ENCODE data around the gene CCL5. TPM values are rescaled to one million over a fixed set of nuclear protein-coding genes. Genes with fewer than 3 reads are reported as not detected.

The CCL5 gene
- total and polyA plus RNA-seq, 2 experiments from 2014 or later: not detected

- Mint-ChIP-seq H3K4me3 (no peak overlapping the region), H3K4me1 (no peaks in the 10 kb centered on the region), H3K36me3 (ENCODE audit: low read depth) (peaks cover 7% of the 10 kb centered on the region; the same call in 1 of the 3 replicates), H3K27ac (no peak overlapping the region), H3K9me3 (peaks cover 36% of the 10 kb centered on the region), H3K27me3 (ENCODE audit: insufficient read depth, low read depth, poor library complexity) (peaks cover 4% of the 10 kb centered on the region)
- H3F3A ChIP-seq (replicated peaks; ENCODE audit: low read depth): no peaks in the 10 kb centered on the region
- no peak overlapping the region for H3K4me3 ChIP-seq
- no peaks in the 10 kb centered on the region for H3K27me3 ChIP-seq (ENCODE audit: insufficient read depth)
- H2AFZ ChIP-seq: no peak overlapping the region
- H3K9me2 ChIP-seq (ENCODE audit: insufficient read depth): peaks cover 4% of the 10 kb centered on the region; the same call in 1 of the 2 replicates
- no peak overlapping the region for H3K4me2 ChIP-seq
- H3K79me2 ChIP-seq (replicated peaks; ENCODE audit: insufficient read depth): no peaks in the 10 kb centered on the region
- DNase-seq (ENCODE audit: low spot score) (no peak), ATAC-seq (no peak)
- no peaks in the 10 kb centered on the region for H3K4me1 ChIP-seq (ENCODE audit: insufficient read depth)
- H3K36me3 ChIP-seq (ENCODE audit: insufficient read depth): no peaks in the 10 kb centered on the region; the same call in 1 of the 2 replicates
- no peaks in the 10 kb centered on the region for H4K20me1 ChIP-seq (replicated peaks; ENCODE audit: insufficient read depth)
- no peak overlapping the region for H3K27ac ChIP-seq (ENCODE audit: low read depth)
- TF ChIP-seq, protein P1, sequence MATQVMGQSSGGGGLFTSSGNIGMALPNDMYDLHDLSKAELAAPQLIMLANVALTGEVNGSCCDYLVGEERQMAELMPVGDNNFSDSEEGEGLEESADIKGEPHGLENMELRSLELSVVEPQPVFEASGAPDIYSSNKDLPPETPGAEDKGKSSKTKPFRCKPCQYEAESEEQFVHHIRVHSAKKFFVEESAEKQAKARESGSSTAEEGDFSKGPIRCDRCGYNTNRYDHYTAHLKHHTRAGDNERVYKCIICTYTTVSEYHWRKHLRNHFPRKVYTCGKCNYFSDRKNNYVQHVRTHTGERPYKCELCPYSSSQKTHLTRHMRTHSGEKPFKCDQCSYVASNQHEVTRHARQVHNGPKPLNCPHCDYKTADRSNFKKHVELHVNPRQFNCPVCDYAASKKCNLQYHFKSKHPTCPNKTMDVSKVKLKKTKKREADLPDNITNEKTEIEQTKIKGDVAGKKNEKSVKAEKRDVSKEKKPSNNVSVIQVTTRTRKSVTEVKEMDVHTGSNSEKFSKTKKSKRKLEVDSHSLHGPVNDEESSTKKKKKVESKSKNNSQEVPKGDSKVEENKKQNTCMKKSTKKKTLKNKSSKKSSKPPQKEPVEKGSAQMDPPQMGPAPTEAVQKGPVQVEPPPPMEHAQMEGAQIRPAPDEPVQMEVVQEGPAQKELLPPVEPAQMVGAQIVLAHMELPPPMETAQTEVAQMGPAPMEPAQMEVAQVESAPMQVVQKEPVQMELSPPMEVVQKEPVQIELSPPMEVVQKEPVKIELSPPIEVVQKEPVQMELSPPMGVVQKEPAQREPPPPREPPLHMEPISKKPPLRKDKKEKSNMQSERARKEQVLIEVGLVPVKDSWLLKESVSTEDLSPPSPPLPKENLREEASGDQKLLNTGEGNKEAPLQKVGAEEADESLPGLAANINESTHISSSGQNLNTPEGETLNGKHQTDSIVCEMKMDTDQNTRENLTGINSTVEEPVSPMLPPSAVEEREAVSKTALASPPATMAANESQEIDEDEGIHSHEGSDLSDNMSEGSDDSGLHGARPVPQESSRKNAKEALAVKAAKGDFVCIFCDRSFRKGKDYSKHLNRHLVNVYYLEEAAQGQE (IDR thresholded peaks at IDR 0.05; ENCODE audit: unreplicated experiment): no peak
- TF ChIP-seq, protein P2, sequence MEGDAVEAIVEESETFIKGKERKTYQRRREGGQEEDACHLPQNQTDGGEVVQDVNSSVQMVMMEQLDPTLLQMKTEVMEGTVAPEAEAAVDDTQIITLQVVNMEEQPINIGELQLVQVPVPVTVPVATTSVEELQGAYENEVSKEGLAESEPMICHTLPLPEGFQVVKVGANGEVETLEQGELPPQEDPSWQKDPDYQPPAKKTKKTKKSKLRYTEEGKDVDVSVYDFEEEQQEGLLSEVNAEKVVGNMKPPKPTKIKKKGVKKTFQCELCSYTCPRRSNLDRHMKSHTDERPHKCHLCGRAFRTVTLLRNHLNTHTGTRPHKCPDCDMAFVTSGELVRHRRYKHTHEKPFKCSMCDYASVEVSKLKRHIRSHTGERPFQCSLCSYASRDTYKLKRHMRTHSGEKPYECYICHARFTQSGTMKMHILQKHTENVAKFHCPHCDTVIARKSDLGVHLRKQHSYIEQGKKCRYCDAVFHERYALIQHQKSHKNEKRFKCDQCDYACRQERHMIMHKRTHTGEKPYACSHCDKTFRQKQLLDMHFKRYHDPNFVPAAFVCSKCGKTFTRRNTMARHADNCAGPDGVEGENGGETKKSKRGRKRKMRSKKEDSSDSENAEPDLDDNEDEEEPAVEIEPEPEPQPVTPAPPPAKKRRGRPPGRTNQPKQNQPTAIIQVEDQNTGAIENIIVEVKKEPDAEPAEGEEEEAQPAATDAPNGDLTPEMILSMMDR (conservative IDR thresholded peaks at IDR 0.05; ENCODE audit: low read depth in 2 of 2): no peak
- TF ChIP-seq, protein P3, sequence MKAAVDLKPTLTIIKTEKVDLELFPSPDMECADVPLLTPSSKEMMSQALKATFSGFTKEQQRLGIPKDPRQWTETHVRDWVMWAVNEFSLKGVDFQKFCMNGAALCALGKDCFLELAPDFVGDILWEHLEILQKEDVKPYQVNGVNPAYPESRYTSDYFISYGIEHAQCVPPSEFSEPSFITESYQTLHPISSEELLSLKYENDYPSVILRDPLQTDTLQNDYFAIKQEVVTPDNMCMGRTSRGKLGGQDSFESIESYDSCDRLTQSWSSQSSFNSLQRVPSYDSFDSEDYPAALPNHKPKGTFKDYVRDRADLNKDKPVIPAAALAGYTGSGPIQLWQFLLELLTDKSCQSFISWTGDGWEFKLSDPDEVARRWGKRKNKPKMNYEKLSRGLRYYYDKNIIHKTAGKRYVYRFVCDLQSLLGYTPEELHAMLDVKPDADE (IDR thresholded peaks at IDR 0.05): no peak
- TF ChIP-seq, protein P4, sequence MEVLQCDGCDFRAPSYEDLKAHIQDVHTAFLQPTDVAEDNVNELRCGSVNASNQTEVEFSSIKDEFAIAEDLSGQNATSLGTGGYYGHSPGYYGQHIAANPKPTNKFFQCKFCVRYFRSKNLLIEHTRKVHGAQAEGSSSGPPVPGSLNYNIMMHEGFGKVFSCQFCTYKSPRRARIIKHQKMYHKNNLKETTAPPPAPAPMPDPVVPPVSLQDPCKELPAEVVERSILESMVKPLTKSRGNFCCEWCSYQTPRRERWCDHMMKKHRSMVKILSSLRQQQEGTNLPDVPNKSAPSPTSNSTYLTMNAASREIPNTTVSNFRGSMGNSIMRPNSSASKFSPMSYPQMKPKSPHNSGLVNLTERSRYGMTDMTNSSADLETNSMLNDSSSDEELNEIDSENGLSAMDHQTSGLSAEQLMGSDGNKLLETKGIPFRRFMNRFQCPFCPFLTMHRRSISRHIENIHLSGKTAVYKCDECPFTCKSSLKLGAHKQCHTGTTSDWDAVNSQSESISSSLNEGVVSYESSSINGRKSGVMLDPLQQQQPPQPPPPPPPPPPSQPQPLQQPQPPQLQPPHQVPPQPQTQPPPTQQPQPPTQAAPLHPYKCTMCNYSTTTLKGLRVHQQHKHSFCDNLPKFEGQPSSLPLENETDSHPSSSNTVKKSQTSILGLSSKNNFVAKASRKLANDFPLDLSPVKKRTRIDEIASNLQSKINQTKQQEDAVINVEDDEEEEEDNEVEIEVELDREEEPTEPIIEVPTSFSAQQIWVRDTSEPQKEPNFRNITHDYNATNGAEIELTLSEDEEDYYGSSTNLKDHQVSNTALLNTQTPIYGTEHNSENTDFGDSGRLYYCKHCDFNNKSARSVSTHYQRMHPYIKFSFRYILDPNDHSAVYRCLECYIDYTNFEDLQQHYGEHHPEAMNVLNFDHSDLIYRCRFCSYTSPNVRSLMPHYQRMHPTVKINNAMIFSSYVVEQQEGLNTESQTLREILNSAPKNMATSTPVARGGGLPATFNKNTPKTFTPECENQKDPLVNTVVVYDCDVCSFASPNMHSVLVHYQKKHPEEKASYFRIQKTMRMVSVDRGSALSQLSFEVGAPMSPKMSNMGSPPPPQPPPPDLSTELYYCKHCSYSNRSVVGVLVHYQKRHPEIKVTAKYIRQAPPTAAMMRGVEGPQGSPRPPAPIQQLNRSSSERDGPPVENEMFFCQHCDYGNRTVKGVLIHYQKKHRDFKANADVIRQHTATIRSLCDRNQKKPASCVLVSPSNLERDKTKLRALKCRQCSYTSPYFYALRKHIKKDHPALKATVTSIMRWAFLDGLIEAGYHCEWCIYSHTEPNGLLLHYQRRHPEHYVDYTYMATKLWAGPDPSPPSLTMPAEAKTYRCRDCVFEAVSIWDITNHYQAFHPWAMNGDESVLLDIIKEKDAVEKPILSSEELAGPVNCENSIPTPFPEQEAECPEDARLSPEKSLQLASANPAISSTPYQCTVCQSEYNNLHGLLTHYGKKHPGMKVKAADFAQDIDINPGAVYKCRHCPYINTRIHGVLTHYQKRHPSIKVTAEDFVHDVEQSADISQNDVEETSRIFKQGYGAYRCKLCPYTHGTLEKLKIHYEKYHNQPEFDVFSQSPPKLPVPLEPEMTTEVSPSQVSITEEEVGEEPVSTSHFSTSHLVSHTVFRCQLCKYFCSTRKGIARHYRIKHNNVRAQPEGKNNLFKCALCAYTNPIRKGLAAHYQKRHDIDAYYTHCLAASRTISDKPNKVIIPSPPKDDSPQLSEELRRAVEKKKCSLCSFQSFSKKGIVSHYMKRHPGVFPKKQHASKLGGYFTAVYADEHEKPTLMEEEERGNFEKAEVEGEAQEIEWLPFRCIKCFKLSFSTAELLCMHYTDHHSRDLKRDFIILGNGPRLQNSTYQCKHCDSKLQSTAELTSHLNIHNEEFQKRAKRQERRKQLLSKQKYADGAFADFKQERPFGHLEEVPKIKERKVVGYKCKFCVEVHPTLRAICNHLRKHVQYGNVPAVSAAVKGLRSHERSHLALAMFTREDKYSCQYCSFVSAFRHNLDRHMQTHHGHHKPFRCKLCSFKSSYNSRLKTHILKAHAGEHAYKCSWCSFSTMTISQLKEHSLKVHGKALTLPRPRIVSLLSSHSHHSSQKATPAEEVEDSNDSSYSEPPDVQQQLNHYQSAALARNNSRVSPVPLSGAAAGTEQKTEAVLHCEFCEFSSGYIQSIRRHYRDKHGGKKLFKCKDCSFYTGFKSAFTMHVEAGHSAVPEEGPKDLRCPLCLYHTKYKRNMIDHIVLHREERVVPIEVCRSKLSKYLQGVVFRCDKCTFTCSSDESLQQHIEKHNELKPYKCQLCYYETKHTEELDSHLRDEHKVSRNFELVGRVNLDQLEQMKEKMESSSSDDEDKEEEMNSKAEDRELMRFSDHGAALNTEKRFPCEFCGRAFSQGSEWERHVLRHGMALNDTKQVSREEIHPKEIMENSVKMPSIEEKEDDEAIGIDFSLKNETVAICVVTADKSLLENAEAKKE (CRISPR knock-in tag; IDR thresholded peaks at IDR 0.05): no peak
These were observed 27.5 kb upstream of the CCL5 start for GRCh38 chr17:35907691-35908090.

Measured in GM23338 (cell line).